C4-2B (cell line): ENCODE results near the gene DGKI.

Source experiments
- ZFX ChIP-seq: fragments of 450-650 bp; IDR thresholded peaks from 2 replicates; pipeline ENCODE4 v1.6.1; 2017
- TF ChIP-seq, protein P1 (sequence below): fragments of 450-650 bp; conservative IDR thresholded peaks from 2 replicates; pipeline ENCODE4 v1.5.1; 2017; ENCODE audit warnings: mild to moderate bottlenecking

DNA sequence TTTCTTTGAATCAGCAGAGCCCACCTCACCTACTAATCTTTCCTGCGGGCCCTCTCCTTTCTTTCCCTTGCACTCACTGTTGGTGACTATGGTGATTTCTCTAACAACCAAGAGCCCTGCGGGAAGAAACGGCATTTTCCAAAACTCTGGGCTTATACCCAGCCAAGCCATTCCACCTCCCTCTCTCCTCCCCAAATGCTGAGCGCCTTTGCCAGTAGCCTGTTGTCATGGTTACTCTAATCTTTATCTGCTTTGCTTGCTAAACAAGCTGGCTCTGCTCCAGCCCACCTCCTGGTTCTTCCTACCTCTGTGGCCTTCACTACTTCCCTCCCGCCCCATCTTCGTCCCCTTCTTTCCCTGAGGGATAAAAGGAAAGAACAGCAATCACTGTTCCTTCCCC is 86.7 kb downstream of the DGKI start:
- TF ChIP-seq, protein P1, sequence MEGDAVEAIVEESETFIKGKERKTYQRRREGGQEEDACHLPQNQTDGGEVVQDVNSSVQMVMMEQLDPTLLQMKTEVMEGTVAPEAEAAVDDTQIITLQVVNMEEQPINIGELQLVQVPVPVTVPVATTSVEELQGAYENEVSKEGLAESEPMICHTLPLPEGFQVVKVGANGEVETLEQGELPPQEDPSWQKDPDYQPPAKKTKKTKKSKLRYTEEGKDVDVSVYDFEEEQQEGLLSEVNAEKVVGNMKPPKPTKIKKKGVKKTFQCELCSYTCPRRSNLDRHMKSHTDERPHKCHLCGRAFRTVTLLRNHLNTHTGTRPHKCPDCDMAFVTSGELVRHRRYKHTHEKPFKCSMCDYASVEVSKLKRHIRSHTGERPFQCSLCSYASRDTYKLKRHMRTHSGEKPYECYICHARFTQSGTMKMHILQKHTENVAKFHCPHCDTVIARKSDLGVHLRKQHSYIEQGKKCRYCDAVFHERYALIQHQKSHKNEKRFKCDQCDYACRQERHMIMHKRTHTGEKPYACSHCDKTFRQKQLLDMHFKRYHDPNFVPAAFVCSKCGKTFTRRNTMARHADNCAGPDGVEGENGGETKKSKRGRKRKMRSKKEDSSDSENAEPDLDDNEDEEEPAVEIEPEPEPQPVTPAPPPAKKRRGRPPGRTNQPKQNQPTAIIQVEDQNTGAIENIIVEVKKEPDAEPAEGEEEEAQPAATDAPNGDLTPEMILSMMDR = no peak
- TF ChIP-seq ZFX = no peak
